OCI-LY1 (cell line): ENCODE data around the gene KATNAL2.

Experiments used
- CTCF ChIP-seq: fragments of 200-600 bp; sonication (generic), shearing (Covaris generic); IDR thresholded peaks from 2 replicates; pipeline ENCODE4 v1.5.1; 2017; ENCODE audit warnings: mild to moderate bottlenecking, antibody characterized with exemption, low read length, moderate library complexity, mixed read lengths
- EZH2 ChIP-seq: fragments of 200-600 bp; sonication (generic), shearing (Covaris generic); IDR thresholded peaks from 2 replicates; pipeline ENCODE4 v1.8.0; 2017; ENCODE audit warnings: borderline replicate concordance, mixed run types, mild to moderate bottlenecking, antibody characterized with exemption, low read length, moderate library complexity, mixed read lengths

GRCh38 chr18:47108998-47109405 lies 191.6 kb downstream of the KATNAL2 start:
- TF ChIP-seq CTCF (no peak), EZH2 (no peak)
